ENCODE results near the gene RPL3.

RPL3 gene

GRCh38 chr22:39316440-39317083 lies 2.9 kb downstream of the RPL3 start:
- DNase-seq: peak; percentile 78

- DNase-seq: no peak
Observed at GRCh38 chr22:39315389-39315788, 4.0 kb downstream of the RPL3 start.

GRCh38 chr22:39314251-39314971 lies 5.0 kb downstream of the RPL3 start:
- no peak for DNase-seq

- no peak for DNase-seq
Observed at GRCh38 chr22:39313258-39314001, 6.0 kb downstream of the RPL3 start.

GRCh38 chr22:39312410-39312809 lies 7.0 kb downstream of the RPL3 start:
- DNase-seq: no peak

- no peak for DNase-seq
Observed at GRCh38 chr22:39311592-39312400, 7.6 kb downstream of the RPL3 start.

- DNase-seq: no peak
Observed at GRCh38 chr22:39309881-39310714, 9.3 kb downstream of the RPL3 start.

- DNase-seq: no peak
Observed at GRCh38 chr22:39309364-39309861, 10.0 kb downstream of the RPL3 start.

GRCh38 chr22:39308614-39309363 lies 10.6 kb downstream of the RPL3 start:
- DNase-seq: peak; percentile 71

GRCh38 chr22:39306456-39307361 lies 12.7 kb downstream of the RPL3 start:
- DNase-seq: peak; percentile 50

- DNase-seq: no peak
Observed at GRCh38 chr22:39303892-39304671, 15.3 kb downstream of the RPL3 start.

- DNase-seq: no peak
Observed at GRCh38 chr22:39303358-39303757, 16.1 kb downstream of the RPL3 start.

- DNase-seq: no peak
Observed at GRCh38 chr22:39302431-39302960, 16.9 kb downstream of the RPL3 start.

- DNase-seq: no peak
Observed at GRCh38 chr22:39301926-39302325, 17.5 kb downstream of the RPL3 start.

- no peak for DNase-seq
Observed at GRCh38 chr22:39301108-39301507, 18.3 kb downstream of the RPL3 start.

- DNase-seq: peak; percentile 65
Observed at GRCh38 chr22:39300186-39300830, 19.1 kb downstream of the RPL3 start.

- no peak for DNase-seq
Observed at GRCh38 chr22:39299829-39300178, 19.6 kb downstream of the RPL3 start.

GRCh38 chr22:39298241-39298987 lies 21.0 kb downstream of the RPL3 start:
- DNase-seq: no peak

Data from CD4-positive, alpha-beta T cell treated with Interleukin-15 for 1 hour (primary cell).